Panc1 (cell line): ENCODE results near the gene TEX264.

Source experiments
- CTCF ChIP-seq: fragments of 450-650 bp; IDR thresholded peaks from 2 replicates; pipeline ENCODE4 v1.5.1; 2017; ENCODE audit warnings: mild to moderate bottlenecking
- SIN3A ChIP-seq: IDR thresholded peaks from 2 replicates; pipeline ENCODE4 v1.6.1; 2012; ENCODE audit warnings: low read depth, mild to moderate bottlenecking, low read length, moderate library complexity, borderline replicate concordance; ENCODE audit not compliant: insufficient read depth
- TCF7L2 ChIP-seq: IDR thresholded peaks from 2 replicates; pipeline ENCODE4 v1.6.1; 2011; ENCODE audit warnings: mild to moderate bottlenecking, low read depth, low read length, inconsistent platforms

GRCh38 chr3:51747840-51748239, 76.8 kb downstream of the TEX264 start:
- TF ChIP-seq CTCF = no peak
- no peak for TF ChIP-seq SIN3A
- no peak for TF ChIP-seq TCF7L2
